T-helper 2 cell treated with Interferon-gamma antibody and Interleukin-4, amounts not matched to agents 100 ng/mL and 5 ng/mL, for 36 hours (primary cell): ENCODE measurements around the gene ERF. TPM values are rescaled to one million over a fixed set of nuclear protein-coding genes. Genes with fewer than 3 reads are reported as not detected.

Experiments used
- total RNA-seq: library from RNA; stranded (reverse); gene quantifications from 2 replicates; pipeline ENCODE4 v1.2.3, GENCODE V29; 2022

The ERF gene
- total RNA-seq, 1 donor from 2014 or later = 41.4 TPM

Other genes with a start within 250 kb of the ERF start
- 2.0 and 2.9 TPM in 2 replicates for gene GRIK5, start 184.9 kb downstream of the ERF start, total RNA-seq
- 14.2 and 14.6 TPM in 2 replicates for gene ZNF574, start 179.0 kb downstream of the ERF start, total RNA-seq
- gene POU2F2, start 122.7 kb downstream of the ERF start, total RNA-seq = 25.6 and 28.1 TPM in 2 replicates
- 40.3 and 40.4 TPM in 2 replicates for gene DEDD2, start 37.5 kb downstream of the ERF start, total RNA-seq
- gene ZNF526, start 34.8 kb downstream of the ERF start, total RNA-seq = 18.4 and 20.0 TPM in 2 replicates
- gene GSK3A, start 12.5 kb downstream of the ERF start, total RNA-seq = 49.1 and 49.4 TPM in 2 replicates
- gene CIC, start 14.1 kb upstream of the ERF start, total RNA-seq = 70.0 and 71.8 TPM in 2 replicates
- gene PRR19, start 47.0 kb upstream of the ERF start, total RNA-seq = 0.64 TPM in 2 replicates
- 40.5 and 45.8 TPM in 2 replicates for gene PAFAH1B3, start 47.5 kb upstream of the ERF start, total RNA-seq
- 0.77 TPM in 1 of 2 replicates, not detected in the other for gene TMEM145, start 58.2 kb upstream of the ERF start, total RNA-seq
- gene MEGF8, start 70.5 kb upstream of the ERF start, total RNA-seq = 4.2 and 5.0 TPM in 2 replicates
- 0.34 TPM in 1 of 2 replicates, not detected in the other for gene CNFN, start 135.2 kb upstream of the ERF start, total RNA-seq
- 29.1 and 30.5 TPM in 2 replicates for gene LIPE, start 172.3 kb upstream of the ERF start, total RNA-seq
- gene CXCL17, start 187.8 kb upstream of the ERF start, total RNA-seq = not detected in 2 replicates